Smooth muscle cell (in vitro differentiated cells): ENCODE data around the gene MYL11. TPM values are rescaled to one million over a fixed set of nuclear protein-coding genes. Genes with fewer than 3 reads are reported as not detected.

ENCODE experiments used
- DNase-seq: peaks from one replicate; lab custom pipeline; 2025; ENCODE audit not compliant: unreplicated experiment; lab: John Stamatoyannopoulos, UW
- H2AFZ ChIP-seq: fragments of 200-600 bp; sonication (generic); 2 replicates; pipeline ENCODE4 v1.6.0; 2016; ENCODE audit warnings: antibody characterized with exemption, low read depth, mild to moderate bottlenecking
- H3F3A ChIP-seq: fragments of 200-600 bp; sonication (generic); 2 replicates; pipeline ENCODE4 v1.6.0; 2017; ENCODE audit warnings: antibody characterized with exemption, low read depth
- H3K27ac ChIP-seq: fragments of 200-600 bp; sonication (generic); 2 replicates; pipeline ENCODE4 v1.5.1; 2016; ENCODE audit warnings: low read depth, mild to moderate bottlenecking
- H3K27me3 ChIP-seq: fragments of 200-600 bp; sonication (generic); 2 replicates; pipeline ENCODE4 v1.6.1; 2016; ENCODE audit warnings: low read depth, mild to moderate bottlenecking
- H3K36me3 ChIP-seq: fragments of 200-600 bp; sonication (generic); 2 replicates; pipeline ENCODE4 v1.5.1; 2016; ENCODE audit warnings: low read depth
- H3K4me1 ChIP-seq: fragments of 200-600 bp; sonication (generic); 2 replicates; pipeline ENCODE4 v1.5.1; 2016; ENCODE audit warnings: low read depth
- H3K4me2 ChIP-seq: fragments of 200-600 bp; sonication (generic); 2 replicates; pipeline ENCODE4 v1.6.0; 2016; ENCODE audit warnings: mild to moderate bottlenecking
- H3K4me3 ChIP-seq: fragments of 200-600 bp; sonication (generic); 2 replicates; pipeline ENCODE4 v1.5.1; 2016; ENCODE audit warnings: mild to moderate bottlenecking
- H3K79me2 ChIP-seq: fragments of 200-600 bp; sonication (generic); 2 replicates; pipeline ENCODE4 v1.6.0; 2016; ENCODE audit warnings: low read depth, mild to moderate bottlenecking
- H3K9ac ChIP-seq: fragments of 200-600 bp; sonication (generic); 2 replicates; pipeline ENCODE4 v1.6.0; 2016; ENCODE audit warnings: low read depth
- H3K9me3 ChIP-seq: fragments of 200-600 bp; sonication (generic); replicated peaks from 2 replicates; pipeline ENCODE4 v1.5.1; 2016; ENCODE audit warnings: low read depth
- H4K20me1 ChIP-seq: fragments of 200-600 bp; sonication (generic); 2 replicates; pipeline ENCODE4 v1.6.0; 2016; ENCODE audit warnings: low read depth
- WGBS: methylation state at CpG from one replicate; pipeline ENCODE4 v1.1.7; 2016; ENCODE audit warnings: low lambda C conversion rate; 5-methylcytosine and 5-hydroxymethylcytosine counted together
- polyA plus RNA-seq: library from polyadenylated mRNA; unstranded; fragments of >200 nt; fragmentation: Nextera tagmentation; extraction: Ambion mirVana; gene quantifications from 2 replicates; pipeline ENCODE4 v1.2.1, GENCODE V29; 2016
- total RNA-seq: library from RNA; depleted of rRNA; stranded (reverse); fragments of >200 nt; gene quantifications from 2 replicates; pipeline ENCODE4 v1.2.3, GENCODE V29; 2014
- TF ChIP-seq, protein P1 (sequence below): fragments of 200-600 bp; sonication (generic); IDR thresholded peaks from 2 replicates; pipeline ENCODE4 v1.5.1; 2017; ENCODE audit warnings: borderline replicate concordance, mild to moderate bottlenecking, antibody characterized with exemption; ENCODE audit not compliant: insufficient read depth, poor library complexity, severe bottlenecking

MYL11 gene
- total and polyA plus RNA-seq, 2 experiments from 2014 or later, result 3.6 TPM; not detected in 1

GRCh38 chr16:30397776-30398660 is 23.4 kb downstream of the MYL11 start:
- Histone ChIP-seq H3K36me3 (no peaks in the 10 kb centered on the region), H3K9ac (no peak overlapping the region), H3K9me3 (no peaks in the 10 kb centered on the region), H3F3A (peaks cover 43% of the 10 kb centered on the region), H2AFZ (no peak overlapping the region), H3K4me2 (no peak overlapping the region), H3K79me2 (peaks cover 28% of the 10 kb centered on the region), H4K20me1 (no peaks in the 10 kb centered on the region), H3K4me3 (no peak overlapping the region), H3K27me3 (no peaks in the 10 kb centered on the region), H3K27ac (peak overlapping the region; percentile 96), H3K4me1 (peaks cover 32% of the 10 kb centered on the region)
- TF ChIP-seq, protein P1, sequence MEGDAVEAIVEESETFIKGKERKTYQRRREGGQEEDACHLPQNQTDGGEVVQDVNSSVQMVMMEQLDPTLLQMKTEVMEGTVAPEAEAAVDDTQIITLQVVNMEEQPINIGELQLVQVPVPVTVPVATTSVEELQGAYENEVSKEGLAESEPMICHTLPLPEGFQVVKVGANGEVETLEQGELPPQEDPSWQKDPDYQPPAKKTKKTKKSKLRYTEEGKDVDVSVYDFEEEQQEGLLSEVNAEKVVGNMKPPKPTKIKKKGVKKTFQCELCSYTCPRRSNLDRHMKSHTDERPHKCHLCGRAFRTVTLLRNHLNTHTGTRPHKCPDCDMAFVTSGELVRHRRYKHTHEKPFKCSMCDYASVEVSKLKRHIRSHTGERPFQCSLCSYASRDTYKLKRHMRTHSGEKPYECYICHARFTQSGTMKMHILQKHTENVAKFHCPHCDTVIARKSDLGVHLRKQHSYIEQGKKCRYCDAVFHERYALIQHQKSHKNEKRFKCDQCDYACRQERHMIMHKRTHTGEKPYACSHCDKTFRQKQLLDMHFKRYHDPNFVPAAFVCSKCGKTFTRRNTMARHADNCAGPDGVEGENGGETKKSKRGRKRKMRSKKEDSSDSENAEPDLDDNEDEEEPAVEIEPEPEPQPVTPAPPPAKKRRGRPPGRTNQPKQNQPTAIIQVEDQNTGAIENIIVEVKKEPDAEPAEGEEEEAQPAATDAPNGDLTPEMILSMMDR, result no peak
- WGBS, result 92% methylated on average over 37 of the region's 42 CpGs
- no peak for DNase-seq

DNA sequence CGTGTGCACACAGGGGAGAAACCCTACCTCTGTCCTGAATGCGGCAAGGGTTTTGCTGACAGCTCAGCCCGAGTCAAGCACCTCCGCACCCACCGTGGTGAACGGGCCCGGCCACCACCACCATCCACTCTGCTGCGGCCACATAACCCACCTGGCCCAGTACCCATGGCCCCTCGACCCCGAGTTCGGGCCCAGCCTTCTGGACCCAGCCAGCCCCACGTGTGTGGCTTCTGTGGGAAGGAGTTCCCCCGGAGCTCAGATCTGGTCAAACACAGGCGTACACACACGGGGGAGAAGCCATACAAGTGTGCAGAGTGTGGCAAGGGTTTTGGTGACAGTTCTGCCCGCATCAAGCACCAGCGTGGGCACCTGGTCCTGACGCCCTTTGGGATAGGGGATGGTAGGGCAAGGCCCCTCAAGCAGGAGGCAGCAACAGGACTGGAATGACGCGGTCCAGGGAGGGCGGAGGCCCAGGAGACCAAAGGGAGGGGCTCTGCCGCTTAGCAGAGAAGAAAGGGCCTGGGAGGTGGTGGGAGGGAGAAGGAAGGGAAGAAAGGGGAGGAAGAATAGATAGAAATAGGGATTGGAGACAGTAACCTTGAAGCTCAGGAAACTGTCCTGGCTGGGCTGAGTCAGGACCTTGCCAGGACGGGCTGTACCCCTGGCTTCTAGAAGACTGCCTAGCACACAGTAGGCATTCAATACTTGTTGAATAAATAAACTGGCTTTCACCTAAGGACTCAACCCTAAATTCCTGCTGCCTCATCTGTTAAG is 24.2 kb downstream of the MYL11 start:
- DNase-seq, result no peak
- Histone ChIP-seq H3K36me3 (no peaks in the 10 kb centered on the region), H3K27me3 (no peaks in the 10 kb centered on the region), H4K20me1 (no peaks in the 10 kb centered on the region), H3K4me1 (peaks cover 28% of the 10 kb centered on the region), H3K79me2 (peaks cover 28% of the 10 kb centered on the region), H3K4me2 (peak overlapping the region; percentile 87), H3K27ac (peak overlapping the region; percentile 96), H3K4me3 (no peak overlapping the region), H3K9me3 (no peaks in the 10 kb centered on the region), H3F3A (peaks cover 43% of the 10 kb centered on the region), H3K9ac (no peak overlapping the region), H2AFZ (no peak overlapping the region)
- 77% methylated on average over 23 of the region's 23 CpGs for WGBS
- TF ChIP-seq, protein P1, result no peak

- WGBS, result 13% methylated on average over 12 of the region's 12 CpGs
- peaks cover 23% of the 10 kb centered on the region for H3K4me1 ChIP-seq
- H3K4me2 ChIP-seq, result peak overlapping the region; percentile 87
- H3K27ac ChIP-seq, result peak overlapping the region; percentile 96
- H3K27me3 ChIP-seq, result no peaks in the 10 kb centered on the region
- DNase-seq, result no peak
- H3K9me3 ChIP-seq, result no peaks in the 10 kb centered on the region
- TF ChIP-seq, protein P1, result no peak
- H4K20me1 ChIP-seq, result no peaks in the 10 kb centered on the region
- H3F3A ChIP-seq, result peaks cover 36% of the 10 kb centered on the region
- peak overlapping the region; percentile 68 for H3K4me3 ChIP-seq
- peak overlapping the region; percentile 85 for H3K9ac ChIP-seq
- no peaks in the 10 kb centered on the region for H3K36me3 ChIP-seq
- H2AFZ ChIP-seq, result no peak overlapping the region
- H3K79me2 ChIP-seq, result peaks cover 28% of the 10 kb centered on the region
Observed at GRCh38 chr16:30399435-30400186, 25.0 kb downstream of the MYL11 start.
